HG03565 (cell line): Measurements from ENCODE around the gene CASK.
"Not testable (repeated sequence)": the region's sequence is repeated elsewhere in the genome, so short reads cannot be mapped to it uniquely, and the experiment has no call there.

Source experiments
- ATAC-seq: cut with Tn5 transposase; IDR thresholded peaks from one replicate; pipeline ENCODE4 v1.9.1; 2021; ENCODE audit warnings: mild to moderate bottlenecking, moderate library complexity; ENCODE audit not compliant: unreplicated experiment

Gene CASK

DNA sequence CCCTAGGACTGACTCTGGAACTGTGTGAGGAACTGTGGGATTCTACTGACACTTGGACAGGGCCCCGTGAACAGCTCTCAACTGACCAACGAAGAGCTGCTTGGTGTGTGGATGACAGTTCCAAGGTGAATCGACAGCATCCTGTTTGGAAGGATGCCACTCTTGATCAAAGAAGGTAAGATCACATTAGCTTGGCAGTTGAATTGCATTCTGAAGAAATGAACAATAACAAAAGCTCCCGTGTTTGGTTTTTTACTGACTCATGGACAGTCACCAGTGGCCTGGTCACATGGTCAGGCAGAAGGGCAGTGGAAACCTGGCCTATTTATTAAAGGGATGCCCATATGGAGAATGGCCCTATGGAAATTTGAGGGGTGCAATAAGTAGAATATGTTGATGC, 267.7 kb downstream of the CASK start:
- no peak for ATAC-seq

DNA sequence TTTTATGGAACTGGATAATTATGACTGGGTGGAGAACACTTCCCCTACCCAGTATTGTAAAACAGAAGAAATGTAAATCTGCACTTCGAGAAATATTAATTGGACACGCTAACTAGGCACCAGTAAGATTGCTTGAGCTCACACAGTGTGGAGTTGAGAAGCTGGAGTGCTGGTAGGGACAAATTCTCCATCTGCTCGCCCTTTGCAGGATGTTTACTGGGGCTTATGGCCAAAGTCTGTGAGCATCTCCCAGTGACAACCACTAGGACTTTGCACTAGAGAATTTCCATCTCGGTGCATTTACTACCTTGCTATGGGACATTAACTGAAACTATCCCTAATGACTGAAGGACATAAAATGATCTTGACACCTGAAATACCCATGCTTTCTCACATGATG, 268.3 kb downstream of the CASK start:
- ATAC-seq = no peak

DNA sequence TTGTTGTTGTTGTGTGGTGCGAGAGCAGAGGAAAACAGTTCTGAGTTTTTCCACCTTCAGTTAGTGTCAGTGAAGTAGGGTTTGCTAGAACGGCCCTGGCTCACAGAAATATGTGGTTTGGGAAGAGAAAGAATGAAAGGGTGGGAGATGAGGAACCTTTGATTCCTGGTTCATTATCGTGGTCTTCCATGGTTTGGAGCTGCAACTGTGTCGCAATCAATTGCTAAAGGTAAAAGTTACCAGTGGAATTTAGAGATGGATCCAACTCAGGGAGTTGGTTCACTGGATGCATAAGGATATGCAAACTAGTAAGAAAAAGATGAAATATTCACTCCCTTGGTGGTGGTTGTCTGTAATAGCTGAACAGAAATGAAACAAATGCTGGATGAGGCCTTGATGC, 270.2 kb downstream of the CASK start:
- ATAC-seq = no peak

DNA sequence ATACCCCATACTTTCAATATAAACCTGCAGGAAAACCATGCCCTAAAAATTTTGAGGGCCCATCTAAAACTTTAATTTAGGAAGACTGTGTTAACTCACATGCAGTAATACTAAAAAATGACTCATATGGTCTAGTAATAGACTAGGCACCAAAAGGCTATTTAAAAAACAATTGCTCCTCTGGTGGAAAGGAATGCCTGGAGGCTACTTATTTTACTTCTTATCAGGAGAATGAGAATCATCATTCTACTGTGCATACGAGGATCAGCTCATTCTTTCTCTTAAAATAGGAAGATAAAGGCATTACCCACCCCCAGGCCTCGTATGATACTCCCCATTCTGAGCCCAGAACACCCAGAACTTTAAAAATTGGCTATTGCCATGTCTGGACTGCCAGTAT, 277.2 kb downstream of the CASK start:
- ATAC-seq = not testable (repeated sequence)

DNA sequence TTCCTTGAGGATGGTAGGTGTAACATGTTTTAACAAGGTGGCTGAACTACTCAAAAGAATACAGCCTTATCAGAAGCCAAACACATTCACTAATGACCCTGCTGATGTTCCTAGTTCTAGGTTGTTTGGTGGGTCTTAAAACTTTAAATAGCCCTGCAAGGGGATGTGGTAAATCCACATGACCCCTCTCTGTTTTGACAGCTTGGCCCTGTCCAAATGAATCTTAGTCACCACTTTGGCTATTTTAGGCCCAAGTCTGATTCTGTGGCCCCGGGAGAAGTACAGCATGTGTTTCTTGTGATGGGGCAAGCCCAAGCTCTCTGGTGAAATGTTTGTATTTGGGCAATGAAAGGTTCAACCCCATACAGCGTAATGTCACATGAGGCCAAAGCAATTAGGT, 289.1 kb downstream of the CASK start:
- no peak for ATAC-seq

DNA sequence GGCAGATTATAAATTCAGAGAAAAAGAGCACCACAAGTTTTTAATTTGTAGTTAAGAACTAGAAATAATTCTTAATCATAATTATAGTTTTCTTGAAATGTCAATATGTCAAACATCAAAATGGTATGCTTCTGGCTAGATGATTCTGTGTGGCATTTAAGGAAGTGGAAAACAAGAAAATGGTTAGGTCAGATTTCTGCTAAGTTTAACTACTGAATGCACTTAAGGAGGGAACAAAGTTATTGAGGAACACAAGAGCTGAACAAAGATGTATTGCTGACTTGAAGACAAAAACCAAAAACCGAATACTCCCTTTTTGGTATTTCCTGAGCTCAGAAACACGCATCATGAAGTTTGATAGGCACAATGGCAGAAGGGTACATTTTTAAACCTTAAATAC, 293.3 kb downstream of the CASK start:
- ATAC-seq = no peak

DNA sequence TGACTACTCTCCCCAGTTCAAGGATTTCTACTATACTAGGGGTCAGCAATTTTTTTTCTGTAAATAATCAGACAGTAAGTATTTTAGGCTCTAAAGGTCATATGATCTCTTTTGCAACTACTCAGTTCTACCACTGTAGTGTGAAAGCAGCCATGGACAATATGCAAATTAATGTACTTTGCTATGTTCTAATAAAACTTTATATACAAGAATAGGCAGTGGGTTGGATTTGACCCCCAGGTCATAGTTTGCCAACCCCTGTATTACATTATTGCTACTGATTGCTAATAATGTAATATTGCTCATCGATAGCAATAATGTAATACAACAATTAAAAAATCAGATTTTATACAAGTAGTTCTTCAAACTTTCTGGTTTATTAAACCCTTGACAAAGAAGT, 293.8 kb downstream of the CASK start:
- no peak for ATAC-seq

DNA sequence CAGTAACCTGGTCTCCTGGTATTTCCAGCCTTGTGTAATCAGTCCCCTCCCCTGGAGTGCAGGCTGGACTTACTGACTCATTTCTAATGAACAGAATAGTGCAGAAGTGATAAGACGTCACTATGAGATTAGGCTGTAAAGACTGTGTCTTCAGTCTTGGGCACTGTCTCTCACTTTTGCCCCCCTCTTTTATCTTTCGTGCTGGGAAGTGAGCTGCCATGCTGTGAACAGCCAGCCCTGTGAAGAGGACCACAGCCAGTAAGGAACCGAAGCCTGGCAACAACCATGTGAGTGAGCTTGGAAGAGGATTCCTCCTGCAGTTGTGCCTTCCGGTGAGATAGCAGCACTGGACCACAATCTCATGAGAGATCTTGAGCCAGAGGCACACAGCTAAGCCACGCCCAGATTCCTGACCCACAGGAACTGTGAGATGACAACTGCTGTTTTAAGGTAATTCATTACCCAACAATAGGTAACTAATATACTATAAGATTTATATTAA, 302.1 kb downstream of the CASK start:
- ATAC-seq = no peak

DNA sequence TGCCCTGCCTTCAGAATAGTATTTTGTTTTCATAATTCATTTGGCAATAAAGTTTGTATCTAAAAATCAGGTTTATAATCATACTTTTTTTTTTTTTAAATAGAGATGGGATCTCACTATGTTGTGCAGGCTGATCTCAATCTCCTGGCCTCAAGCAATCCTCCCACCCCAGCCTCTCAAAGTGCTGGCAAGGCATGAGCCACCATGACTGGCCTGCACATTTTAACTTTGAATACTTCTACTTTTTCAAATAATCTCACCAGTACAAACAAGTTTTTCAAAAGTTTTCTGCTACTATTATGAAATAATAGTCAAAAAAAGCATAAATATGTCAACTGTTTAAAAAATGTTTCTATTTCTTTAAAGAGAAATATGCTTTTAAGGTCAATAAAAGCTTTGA, 304.1 kb downstream of the CASK start:
- no peak for ATAC-seq

DNA sequence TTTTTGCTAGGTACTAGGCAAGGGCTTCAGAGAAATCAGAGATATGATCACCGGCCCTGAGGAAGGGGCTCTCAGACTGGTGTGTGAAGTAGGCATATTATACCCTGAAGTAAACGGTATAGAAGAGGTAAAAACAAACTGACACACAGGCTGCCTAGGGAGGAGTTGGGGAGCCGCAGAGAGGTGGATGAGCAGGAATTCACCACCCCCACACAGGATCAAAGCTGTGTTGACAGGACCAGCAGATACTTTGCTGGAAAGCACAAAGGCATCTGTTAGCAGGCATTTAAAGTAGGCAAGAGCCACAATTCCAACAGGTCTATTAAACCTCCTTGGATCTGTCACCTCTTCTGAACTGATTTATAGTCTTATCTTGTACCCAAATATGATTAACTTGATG, 306.4 kb downstream of the CASK start:
- no peak for ATAC-seq

DNA sequence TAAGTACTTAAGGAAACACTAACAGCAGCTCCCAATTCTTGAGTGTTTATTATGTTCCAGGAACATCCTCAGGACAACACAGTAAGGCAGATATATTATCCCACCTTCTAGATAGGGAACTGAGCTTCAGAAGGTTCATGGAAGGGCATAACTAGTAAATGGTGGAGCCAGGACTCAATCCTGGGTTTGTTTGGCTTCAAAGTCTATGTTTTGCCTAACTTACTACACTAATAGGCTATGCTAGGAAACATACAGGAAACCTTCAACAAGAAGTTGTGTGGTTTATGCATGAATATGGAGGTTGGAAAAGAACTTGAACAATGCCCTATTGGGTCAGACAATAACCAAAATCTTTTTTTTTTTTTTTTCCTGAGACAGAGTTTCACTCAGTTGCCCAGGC, 307.1 kb downstream of the CASK start:
- ATAC-seq = no peak

DNA sequence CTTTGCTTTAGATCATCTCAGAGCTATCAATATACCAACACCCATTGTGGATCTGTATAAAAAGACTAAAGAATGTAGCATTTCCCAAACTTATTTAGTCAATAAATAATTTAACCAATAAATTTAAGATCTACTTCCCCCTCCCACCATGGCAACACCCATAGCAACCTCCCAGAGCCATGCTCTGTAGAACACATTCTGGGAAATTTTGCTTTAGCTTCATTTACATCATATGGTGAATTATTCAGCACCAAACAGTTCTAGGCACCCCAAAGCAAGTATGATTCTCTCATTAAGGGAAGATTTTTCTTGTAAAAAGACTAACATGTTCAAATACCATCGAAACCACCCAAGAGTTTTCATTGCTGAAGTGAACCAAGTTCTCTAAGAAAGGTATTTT, 315.1 kb downstream of the CASK start:
- ATAC-seq = no peak

DNA sequence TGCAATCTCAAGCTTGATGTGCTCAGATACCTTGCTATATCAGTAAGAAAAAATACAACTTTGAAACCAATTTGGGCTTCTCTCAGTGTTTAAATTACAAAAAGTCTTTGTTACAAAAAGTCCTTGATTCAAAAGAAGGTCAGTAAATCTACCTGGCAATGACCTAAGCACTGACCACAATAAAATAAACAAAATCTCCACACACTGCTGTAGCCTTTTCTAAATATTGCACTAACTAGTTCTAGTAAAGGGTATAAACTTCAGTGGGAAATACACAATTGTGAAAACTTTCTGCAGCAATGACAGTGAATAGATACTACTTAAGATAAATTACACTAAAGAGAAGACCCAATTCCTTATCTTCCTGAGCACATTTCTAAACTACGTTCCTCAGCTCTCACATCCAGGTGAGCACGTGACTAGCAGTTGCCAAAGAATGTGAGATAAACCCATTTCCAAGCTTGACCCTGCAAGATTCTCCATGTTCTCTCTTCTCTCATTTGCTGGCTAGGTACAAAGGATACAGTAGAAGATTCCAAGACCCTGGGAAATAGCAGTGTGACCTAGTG, 316.0 kb downstream of the CASK start:
- no peak for ATAC-seq

DNA sequence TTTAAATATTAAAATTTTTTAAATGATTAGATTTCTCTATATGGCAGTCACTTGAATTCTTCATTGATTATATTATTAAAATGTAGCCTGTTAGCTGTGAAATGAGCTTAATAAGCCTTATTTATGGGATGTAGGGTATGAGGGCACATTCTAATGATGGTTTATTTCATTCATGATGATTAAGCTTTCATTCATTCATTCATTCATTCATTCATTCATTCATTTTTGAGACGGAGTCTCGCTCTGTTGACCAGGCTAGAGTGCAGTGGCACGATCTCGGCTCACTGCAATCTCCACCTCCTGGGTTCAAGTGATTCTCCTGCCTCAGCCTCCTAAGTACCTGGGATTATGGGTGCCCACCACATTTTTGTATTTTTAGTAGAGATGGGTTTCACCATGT, 317.3 kb downstream of the CASK start:
- not testable (repeated sequence) for ATAC-seq

DNA sequence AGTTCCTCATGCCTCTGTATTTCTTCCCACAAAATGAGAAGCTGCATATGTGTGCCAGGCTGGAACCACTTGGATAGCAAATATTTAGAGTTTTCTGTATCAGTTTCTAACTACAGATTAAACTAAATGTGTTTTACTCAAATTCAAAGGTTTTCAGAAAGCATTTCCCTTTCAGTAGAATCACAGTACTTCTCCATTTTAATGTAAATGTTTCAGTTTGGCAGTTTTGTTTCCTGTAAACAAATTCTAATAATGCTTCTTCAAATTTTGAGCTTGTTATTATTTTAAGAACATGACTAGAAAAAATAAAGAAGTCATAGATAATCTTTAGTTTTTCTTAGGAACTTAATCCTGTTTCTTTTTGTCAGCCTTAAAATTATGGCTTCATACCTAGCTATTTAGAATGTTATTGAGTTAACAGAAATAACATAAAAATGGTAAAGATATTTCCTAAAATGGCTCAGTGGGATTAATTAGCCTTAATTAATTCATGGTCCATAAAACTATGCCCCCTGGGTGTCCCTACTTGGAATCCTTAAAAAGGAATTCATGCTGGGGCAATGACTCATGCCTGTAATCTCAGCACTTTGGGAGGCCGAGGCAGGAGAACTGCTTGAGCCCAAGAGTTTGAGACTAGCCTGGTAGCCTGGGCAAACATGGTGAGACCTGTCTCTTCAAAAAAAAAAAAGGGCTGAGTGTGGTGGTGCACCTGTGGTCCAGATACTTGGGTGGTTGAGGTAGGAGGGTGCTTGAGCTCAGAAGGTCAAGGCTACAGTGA, 318.4 kb downstream of the CASK start:
- no peak for ATAC-seq

DNA sequence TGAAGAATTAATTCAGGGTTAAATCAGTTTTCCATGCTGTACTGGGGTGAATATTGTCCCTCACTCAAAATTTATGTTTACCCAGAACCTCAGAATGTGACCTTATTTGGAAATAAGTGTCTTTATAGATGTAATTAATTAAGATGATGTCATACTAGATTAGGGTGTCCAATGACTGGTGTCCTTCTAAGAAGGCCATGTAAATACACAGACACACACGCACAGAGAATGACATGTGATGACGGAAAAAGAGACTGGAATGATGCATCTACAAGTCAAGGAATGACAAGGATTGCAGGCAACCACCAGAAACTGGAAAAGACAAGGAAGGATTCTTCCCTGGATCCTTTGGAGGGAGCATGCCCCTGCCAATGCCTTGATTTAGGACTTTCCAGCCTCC, 319.2 kb downstream of the CASK start:
- ATAC-seq = no peak

DNA sequence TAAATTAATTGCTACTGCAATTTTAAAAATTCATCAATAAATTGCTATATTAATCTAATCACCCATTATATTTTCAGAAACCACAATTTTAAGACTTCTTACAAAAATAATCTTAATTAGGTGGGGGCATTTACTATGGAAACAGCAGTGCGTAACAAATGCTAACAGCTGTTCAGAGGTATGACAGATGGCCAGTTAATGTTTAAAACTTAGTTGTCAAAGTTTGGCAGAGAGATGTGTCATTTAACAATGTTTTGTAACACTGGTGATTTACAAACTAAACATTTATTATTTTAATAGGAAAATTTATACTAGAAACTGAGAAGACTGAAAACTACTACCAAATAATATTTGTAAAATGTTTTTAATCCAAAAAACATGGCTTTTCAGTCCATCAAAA, 319.8 kb downstream of the CASK start:
- no peak for ATAC-seq

DNA sequence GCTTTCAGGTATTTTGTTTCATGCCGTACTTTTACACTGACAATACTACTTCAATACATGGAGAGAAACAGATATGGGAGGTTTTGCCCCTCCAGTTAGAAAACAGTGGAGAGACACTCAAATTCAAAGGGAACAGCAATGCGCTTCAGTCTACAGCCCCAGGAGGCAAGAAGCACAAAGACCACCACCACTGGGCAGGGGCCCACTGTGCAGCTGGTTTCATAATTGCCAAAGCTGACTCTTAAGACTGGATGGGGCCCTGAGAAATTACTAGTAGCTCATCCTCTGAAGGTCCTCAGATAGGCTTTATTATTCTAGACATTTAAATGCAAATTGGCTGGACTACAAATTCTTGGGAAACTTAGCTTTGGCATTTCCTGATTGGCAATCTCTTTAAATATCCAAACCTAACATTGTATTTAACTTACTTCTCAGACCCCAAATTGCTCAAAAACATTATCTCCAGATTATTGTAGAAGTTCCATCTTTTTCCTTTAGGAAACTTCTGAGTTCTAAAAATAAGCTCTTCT, 320.5 kb downstream of the CASK start:
- no peak for ATAC-seq

DNA sequence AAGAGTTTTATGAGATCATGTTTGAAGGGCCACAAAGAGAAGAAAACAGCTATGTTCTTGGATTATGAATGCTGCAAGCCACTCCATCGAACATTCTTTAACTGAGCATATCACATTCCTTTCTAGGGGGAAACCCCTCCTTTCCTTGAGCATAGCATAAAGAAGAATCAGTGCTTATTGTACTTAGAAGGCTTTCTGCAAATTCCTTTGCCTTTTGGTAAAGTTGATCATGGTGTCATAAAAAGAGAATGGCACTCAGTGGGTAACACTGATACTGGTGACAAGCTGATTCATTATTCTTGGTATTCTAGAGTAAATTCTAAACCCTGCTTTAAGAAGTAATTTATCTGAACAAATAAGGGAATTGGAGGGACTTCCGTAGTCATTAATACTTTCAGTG, 323.1 kb downstream of the CASK start:
- ATAC-seq = no peak

DNA sequence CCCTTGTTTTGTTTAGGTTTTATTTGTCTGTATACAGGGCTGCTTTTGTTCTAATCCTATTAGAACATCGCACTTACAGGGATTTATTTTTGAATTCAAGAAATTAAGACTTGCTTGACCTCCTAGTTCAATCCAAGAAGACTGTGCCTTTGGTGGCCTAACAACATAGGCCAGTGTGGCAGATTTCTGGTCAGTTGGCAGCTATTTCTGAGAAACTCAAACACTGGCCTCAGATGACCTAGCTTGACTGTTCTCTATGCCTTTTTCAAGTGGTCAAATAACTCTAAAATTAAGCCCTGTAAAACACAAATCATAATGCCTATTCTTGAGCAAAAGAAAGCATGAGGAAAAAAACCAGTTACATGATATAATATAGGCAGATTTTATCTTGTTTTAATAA, 323.8 kb downstream of the CASK start:
- ATAC-seq = no peak

DNA sequence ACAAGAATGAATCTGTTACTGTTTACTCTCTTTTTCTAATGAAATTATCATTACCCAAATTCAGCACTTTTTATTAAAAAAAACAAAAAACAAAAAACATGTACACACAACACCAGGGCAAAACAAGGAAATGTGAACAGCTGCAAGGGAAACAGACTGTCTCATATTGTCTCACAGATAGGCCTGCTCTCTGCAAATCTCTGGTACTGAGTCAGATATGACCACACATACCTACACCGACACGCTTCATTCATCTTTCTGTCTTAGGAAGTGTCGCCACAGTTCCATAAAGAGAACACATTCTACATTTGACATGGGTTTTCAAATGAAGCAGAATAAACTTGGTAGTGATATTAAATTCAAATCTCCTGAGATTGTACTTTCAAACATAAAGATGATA, 326.8 kb downstream of the CASK start:
- ATAC-seq = peak; percentile 99

DNA sequence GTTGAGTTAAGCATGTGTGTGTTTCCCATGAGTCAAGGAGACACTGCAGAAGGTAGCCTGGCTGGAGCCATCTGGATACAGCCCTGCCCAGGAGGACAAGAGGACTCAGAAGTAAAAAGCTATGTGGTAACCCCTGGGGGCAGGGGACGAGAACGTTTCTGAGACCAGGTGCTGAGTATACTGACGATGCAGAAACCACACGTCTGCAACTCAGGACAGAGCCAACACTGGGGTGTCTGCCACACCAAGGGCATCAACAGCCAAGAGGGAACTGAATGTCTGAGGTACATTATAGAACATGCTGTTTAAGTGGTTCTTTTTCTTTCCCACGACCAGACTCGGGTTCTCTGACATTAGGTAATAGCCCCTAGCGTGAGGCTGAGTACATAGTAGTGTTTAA, 328.7 kb downstream of the CASK start:
- no peak for ATAC-seq

DNA sequence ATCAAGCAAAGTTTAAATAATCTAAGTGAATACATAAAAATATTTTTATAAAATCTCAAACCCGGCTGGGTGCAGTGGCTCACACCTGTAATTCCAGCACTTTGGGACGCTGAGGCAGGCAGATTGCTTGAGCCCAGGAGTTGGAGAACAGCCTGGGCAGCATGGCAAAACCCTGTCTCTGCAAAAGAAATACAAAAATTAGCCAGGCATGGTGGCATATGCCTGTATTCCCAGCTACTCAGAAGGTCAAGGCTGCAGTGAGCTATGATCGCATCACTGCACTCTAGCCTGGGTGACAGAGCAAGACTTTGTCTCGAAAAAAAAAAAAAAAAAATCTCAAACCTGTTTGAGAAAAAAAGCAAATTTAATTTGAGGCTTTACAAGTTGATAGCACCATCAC, 331.4 kb downstream of the CASK start:
- ATAC-seq = no peak
